ENCODE data around the gene SLC5A9. TPM values are rescaled to one million over a fixed set of nuclear protein-coding genes. Genes with fewer than 3 reads are reported as not detected.

SLC5A9 gene
- total RNA-seq, 1 donor: not detected

GRCh38 chr1:48224791-48225190 lies 2.3 kb downstream of the SLC5A9 start:
- H3K4me3 ChIP-seq (ENCODE audit: low read depth, low read length): no peak overlapping the region
- no peak for TF ChIP-seq CTCF (IDR thresholded peaks at IDR 0.05; ENCODE audit: insufficient read depth, low read length)
- DNase-seq (ENCODE audit: low read depth): no peak

- DNase-seq (ENCODE audit: low read depth): no peak
- no peak overlapping the region for H3K4me3 ChIP-seq (ENCODE audit: low read depth, low read length)
- no peak for TF ChIP-seq CTCF (IDR thresholded peaks at IDR 0.05; ENCODE audit: insufficient read depth, low read length)
Measured at GRCh38 chr1:48225579-48225978, 3.1 kb downstream of the SLC5A9 start.

GRCh38 chr1:48227165-48228013 lies 4.9 kb downstream of the SLC5A9 start:
- TF ChIP-seq CTCF (IDR thresholded peaks at IDR 0.05; ENCODE audit: insufficient read depth, low read length): no peak
- H3K4me3 ChIP-seq (ENCODE audit: low read depth, low read length): no peak overlapping the region
- no peak for DNase-seq (ENCODE audit: low read depth)

- H3K4me3 ChIP-seq (ENCODE audit: low read depth, low read length): no peak overlapping the region
- no peak for TF ChIP-seq CTCF (IDR thresholded peaks at IDR 0.05; ENCODE audit: insufficient read depth, low read length)
- no peak for DNase-seq (ENCODE audit: low read depth)
Measured at GRCh38 chr1:48228156-48228555, 5.6 kb downstream of the SLC5A9 start.

GRCh38 chr1:48229317-48229716 lies 6.8 kb downstream of the SLC5A9 start:
- no peak overlapping the region for H3K4me3 ChIP-seq (ENCODE audit: low read depth, low read length)
- no peak for TF ChIP-seq CTCF (IDR thresholded peaks at IDR 0.05; ENCODE audit: insufficient read depth, low read length)
- DNase-seq (ENCODE audit: low read depth): no peak

- TF ChIP-seq CTCF (IDR thresholded peaks at IDR 0.05; ENCODE audit: insufficient read depth, low read length): no peak
- DNase-seq (ENCODE audit: low read depth): no peak
- H3K4me3 ChIP-seq (ENCODE audit: low read depth, low read length): no peak overlapping the region
Measured at GRCh38 chr1:48230236-48230635, 7.7 kb downstream of the SLC5A9 start.
